ENCODE results near the gene NACC1.

NACC1 gene

GRCh38 chr19:13089139-13089856 lies 28.8 kb upstream of the NACC1 start:
- no peak for DNase-seq

GRCh38 chr19:13089857-13090507 lies 28.1 kb upstream of the NACC1 start:
- no peak for DNase-seq

GRCh38 chr19:13090511-13091231 lies 27.4 kb upstream of the NACC1 start:
- no peak for DNase-seq

- peak; percentile 44 for DNase-seq
Observed at GRCh38 chr19:13091400-13092157, 26.5 kb upstream of the NACC1 start.

GRCh38 chr19:13092158-13092543 lies 25.9 kb upstream of the NACC1 start:
- no peak for DNase-seq

GRCh38 chr19:13092606-13093235 lies 25.3 kb upstream of the NACC1 start:
- DNase-seq = peak; percentile 80

- DNase-seq = peak; percentile 90
Observed at GRCh38 chr19:13093407-13094105, 24.5 kb upstream of the NACC1 start.

GRCh38 chr19:13094106-13094504 lies 24.0 kb upstream of the NACC1 start:
- no peak for DNase-seq

GRCh38 chr19:13094771-13095392 lies 23.2 kb upstream of the NACC1 start:
- no peak for DNase-seq

GRCh38 chr19:13095393-13095784 lies 22.7 kb upstream of the NACC1 start:
- DNase-seq = no peak

GRCh38 chr19:13095934-13096927 lies 21.8 kb upstream of the NACC1 start:
- peak; percentile 47 for DNase-seq

GRCh38 chr19:13097033-13097462 lies 21.0 kb upstream of the NACC1 start:
- DNase-seq = peak; percentile 29

GRCh38 chr19:13097463-13098258 lies 20.4 kb upstream of the NACC1 start:
- DNase-seq = no peak

- DNase-seq = peak; percentile 46
Observed at GRCh38 chr19:13098277-13099072, 19.6 kb upstream of the NACC1 start.

- peak; percentile 83 for DNase-seq
Observed at GRCh38 chr19:13099073-13099999, 18.7 kb upstream of the NACC1 start.

- DNase-seq = peak; percentile 88
Observed at GRCh38 chr19:13100031-13100588, 18.0 kb upstream of the NACC1 start.
